Stimulated activated CD4-positive, alpha-beta T cell treated with anti-CD3 and anti-CD28 coated beads, Interleukin-12 subunit alpha, Interleukin-12 subunit beta, amount 100 ng/mL, for 24 hours (primary cell): Measurements from ENCODE around the gene LORICRIN.

Experiments
- DNase-seq, 2 experiments: peaks; one replicate each; pipeline ENCODE4 v3.0.0-alpha.2; 2020; ENCODE audit warnings: low read depth in 2 of 2

LORICRIN gene

DNA sequence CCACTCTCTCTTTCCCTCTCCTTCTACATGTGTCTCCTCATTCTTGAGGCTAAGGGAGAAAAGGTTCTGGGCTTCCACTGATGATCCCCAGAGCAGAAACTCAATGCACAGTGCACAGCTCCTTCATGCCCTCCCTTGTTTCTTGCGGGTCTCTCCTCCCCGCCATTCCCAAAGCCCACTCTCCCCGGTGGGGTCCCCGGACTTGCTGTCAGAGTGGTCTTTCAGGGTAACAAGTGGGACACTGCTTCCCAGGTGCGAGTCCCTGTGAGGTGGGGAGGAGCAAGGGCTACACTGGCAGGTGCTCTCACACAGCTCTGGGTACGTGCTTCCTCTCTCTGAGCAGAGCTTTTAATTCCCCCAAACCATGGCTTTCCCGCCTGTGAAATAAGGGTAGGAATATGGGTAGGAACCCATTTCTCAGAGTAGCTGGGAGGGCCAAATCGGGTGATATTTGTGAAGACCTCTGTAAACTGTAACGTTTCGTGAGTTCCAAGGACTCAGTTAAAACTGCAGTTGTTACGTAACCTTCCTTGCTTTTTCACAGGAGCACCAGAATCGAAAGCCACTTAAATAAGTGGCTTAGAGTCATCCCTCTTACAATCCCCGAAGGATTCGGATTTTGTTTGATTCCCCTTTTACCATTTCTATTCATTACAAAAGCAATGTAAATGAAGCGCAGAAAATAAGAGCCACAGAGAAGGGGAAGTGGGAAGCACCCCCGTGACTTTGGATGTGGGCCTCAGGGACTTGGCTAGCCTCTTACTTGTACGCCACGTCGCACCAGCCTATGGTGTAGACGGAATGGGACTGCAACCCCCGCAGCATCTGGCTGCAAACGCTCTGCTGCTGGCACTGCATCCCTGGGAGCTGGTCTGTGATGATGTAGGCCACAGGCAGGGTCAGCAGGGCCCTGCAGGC, 47.1 kb downstream of the LORICRIN start:
- DNase-seq: no peak

DNA sequence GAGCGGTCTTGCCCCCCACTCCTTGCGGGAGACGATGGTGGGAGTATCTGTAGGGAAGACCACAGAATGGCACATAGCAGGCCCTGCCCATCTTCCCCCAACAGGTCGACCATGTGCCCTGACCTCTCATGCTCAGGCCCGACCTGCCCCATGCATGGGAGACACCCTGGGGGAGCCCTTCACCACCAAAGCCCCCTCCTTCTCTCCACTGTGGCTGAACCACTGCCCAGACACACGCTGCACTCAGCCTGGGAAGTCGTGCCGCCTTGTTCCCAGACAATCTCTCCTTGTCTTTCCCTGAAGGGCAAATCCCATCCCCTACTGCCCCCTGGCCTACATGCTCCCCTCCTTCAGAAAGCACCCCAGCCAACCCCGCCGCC, 47.7 kb downstream of the LORICRIN start:
- DNase-seq: no peak

DNA sequence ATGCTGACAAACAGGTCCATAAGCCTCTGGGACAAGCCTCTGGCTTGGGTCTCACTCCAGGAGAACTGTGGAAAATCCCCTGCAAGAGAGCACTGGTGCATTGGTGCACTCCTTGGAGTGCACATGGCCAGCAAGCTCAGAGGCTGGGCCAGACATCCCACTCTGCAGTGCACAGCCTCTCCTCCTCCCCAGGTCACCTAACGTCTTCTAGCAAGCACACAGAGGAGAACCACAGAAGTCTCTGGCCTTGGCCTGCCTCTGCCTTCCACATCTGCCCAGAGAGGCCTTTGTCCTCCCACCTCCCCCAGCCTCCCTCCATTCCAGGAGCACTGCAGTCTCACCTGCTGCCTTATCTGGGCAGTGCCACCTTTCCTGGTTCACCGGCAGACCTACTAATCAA, 49.1 kb downstream of the LORICRIN start:
- no peak for DNase-seq

DNA sequence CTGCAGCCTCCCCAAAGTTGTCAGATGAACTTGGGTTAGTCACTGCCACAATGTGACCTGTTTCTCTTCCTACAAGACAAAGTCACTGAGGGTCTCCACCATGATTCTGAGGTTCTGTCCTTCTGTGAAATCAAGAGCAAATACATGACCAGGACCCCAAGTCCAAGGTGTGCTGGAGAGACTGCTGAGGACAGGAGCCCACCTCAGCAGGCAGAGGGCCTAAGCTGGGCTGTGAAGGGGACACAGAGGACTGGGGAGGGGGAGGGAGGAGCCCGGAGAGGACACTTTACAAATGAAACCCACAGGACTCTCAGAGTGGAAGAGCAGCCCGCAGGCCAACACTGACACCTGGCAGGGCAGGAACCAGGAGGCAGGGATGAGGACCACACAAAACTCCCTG, 50.0 kb downstream of the LORICRIN start:
- no peak for DNase-seq

DNA sequence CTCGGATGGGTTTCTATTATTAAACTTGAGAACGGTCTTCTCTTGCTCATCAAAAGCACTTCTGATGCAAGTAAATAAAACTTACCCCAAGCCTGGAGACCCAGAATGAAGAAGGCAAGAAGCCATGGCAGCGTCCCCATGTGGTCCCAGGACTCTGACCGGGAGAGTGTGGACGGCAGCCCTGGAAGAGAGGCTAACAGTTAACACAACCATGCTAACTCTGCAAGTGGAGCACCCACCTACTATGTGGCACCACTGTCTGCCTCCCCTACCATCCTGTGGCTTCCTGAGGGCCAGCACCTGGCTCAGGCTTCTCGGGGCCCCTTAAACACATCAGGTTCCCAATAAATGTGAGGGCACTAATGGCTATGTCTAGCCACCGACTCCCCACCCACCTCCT, 51.0 kb downstream of the LORICRIN start:
- no peak for DNase-seq
